Activated CD8-positive, alpha-beta memory T cell treated with anti-CD3 and anti-CD28 coated beads for 4 hours (primary cell): Measurements from ENCODE around the gene MYCBPAP.

Experiments used
- DNase-seq, 2 donors: peaks; one replicate each; pipeline ENCODE4 v3.0.0-alpha.2; 2020; ENCODE audit warnings: low read depth in 2 of 2

The MYCBPAP gene

GRCh38 chr17:50487213-50488096 is 20.8 kb upstream of the MYCBPAP start:
- no peak for DNase-seq

DNA sequence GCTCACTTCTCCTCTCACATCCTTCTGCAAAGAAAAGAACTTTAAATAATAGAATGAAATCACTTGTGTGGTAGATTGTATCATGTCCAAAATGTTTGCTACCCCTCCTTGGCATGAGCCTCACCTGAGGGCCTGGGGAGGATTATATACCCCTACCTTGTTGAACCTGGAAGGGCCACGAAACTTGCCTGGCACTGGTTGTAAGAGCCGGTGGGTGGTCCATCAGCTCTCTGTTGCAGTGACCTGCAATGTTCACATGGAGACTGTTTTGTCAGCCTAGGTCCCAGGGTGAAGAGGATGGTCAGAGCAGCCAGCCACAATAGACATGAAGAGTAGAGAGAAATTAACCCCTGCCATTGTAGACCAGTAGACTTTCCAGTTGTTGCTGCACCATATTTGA is 19.4 kb upstream of the MYCBPAP start:
- no peak for DNase-seq

DNA sequence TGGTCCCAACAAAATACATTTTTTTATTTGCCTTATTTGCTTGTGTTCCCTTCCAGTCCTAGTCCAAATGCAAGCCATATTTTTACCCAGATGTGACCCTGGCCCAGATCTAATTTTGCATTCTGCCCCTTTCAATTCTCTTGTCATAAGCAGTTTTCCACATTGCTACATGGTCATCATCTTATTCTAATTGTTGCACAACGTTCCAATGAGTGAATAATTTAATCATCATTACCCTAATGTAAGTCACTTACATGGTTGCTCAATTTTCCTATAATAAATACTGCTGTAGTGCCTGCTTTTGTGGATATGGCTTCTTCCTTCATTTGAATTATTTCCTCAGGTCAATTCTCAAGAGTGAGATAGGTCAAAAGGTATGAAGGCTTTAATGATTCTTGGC is 16.7 kb upstream of the MYCBPAP start:
- DNase-seq, result no peak

GRCh38 chr17:50492214-50492613 is 16.0 kb upstream of the MYCBPAP start:
- DNase-seq, result no peak

DNA sequence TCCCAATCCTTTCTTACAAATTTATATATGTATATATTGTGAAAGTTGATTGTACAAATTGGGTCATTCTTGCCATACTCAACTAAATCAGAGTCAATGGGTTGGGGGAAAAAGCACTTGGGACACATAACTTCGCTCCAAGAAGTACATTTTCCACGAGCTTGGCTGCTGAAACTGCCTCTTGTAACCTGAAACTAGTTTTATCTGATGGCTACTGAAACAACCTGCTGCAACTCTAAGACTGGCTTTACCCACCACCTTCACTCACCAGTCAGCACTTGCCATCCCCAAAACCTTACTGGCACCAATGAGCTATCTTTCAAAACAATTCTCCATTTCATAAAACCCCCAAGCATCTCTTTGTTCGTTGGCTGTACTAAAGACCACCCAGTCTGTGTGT is 14.5 kb upstream of the MYCBPAP start:
- no peak for DNase-seq

GRCh38 chr17:50495217-50495823 is 12.9 kb upstream of the MYCBPAP start:
- DNase-seq, result no peak

DNA sequence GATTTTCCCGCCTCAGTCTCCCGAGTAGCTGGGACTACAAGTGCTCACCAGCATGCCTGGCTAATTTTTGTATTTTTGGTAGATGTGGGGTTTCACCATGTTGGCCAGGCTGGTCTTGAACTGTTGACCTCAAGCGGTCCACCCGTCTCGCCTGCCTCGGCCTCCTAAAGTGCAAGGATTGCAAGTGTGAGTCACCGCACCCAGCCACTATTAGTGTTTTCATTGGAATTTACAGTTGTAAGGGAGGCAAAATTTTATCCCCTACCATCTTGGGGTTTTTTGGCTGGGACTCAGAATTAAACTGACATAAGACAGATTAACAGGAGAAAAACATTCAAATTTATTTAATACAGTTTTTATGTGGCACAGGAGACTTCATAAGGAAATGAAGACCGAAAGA is 12.3 kb upstream of the MYCBPAP start:
- no peak for DNase-seq

- no peak for DNase-seq
These were observed 10.0 kb upstream of the MYCBPAP start for GRCh38 chr17:50498021-50498874.

DNA sequence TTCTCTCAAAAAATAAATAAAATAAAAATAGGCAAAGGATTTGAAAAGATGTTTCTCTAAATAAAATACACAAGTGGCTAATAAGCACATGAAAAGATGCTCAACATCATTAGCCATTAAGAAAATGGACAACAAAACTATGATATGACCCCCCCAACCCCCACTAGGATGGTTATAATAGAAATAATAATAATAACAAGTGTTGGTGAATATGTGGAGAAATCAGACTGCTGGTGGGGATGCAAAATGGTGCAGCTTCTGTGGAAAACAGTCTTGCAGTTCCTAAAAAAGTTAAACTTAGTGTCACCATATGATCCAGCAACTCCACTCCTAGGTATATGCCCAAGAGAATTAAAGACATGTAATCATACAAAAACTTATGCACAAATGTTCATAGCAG is 9.0 kb upstream of the MYCBPAP start:
- DNase-seq, result no peak

GRCh38 chr17:50499721-50500120 is 8.5 kb upstream of the MYCBPAP start:
- DNase-seq, result no peak

GRCh38 chr17:50501054-50501453 is 7.2 kb upstream of the MYCBPAP start:
- no peak for DNase-seq

GRCh38 chr17:50502301-50502990 is 5.8 kb upstream of the MYCBPAP start:
- DNase-seq, result no peak

- DNase-seq, result no peak
These were observed 2.6 kb upstream of the MYCBPAP start for GRCh38 chr17:50505591-50506130.

GRCh38 chr17:50506298-50506697 is 1.9 kb upstream of the MYCBPAP start:
- DNase-seq, result no peak

GRCh38 chr17:50508573-50509460 is 578 bp downstream of the MYCBPAP start:
- no peak for DNase-seq

GRCh38 chr17:50511058-50511457 is 2.8 kb downstream of the MYCBPAP start:
- no peak for DNase-seq

GRCh38 chr17:50513495-50513894 is 5.3 kb downstream of the MYCBPAP start:
- no peak for DNase-seq

DNA sequence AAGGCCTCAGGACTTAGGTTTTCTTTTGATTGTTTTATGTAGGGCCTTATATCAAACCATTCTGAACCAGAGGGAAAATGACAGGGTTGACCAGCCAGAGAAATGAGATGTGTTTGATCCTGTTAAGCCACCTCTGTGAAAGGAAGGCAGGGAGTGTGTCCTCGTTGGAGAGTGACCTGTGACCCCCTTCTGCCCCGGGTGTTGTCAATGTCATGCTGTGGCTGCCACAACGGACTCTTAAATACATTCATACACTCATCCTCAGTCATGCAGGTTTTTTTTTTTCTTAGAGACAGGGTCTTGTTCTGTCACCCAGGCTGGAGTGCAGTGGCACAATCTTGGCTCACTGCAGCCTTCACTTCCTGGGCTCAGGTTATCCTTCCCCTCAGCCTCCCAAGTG is 6.1 kb downstream of the MYCBPAP start:
- no peak for DNase-seq

DNA sequence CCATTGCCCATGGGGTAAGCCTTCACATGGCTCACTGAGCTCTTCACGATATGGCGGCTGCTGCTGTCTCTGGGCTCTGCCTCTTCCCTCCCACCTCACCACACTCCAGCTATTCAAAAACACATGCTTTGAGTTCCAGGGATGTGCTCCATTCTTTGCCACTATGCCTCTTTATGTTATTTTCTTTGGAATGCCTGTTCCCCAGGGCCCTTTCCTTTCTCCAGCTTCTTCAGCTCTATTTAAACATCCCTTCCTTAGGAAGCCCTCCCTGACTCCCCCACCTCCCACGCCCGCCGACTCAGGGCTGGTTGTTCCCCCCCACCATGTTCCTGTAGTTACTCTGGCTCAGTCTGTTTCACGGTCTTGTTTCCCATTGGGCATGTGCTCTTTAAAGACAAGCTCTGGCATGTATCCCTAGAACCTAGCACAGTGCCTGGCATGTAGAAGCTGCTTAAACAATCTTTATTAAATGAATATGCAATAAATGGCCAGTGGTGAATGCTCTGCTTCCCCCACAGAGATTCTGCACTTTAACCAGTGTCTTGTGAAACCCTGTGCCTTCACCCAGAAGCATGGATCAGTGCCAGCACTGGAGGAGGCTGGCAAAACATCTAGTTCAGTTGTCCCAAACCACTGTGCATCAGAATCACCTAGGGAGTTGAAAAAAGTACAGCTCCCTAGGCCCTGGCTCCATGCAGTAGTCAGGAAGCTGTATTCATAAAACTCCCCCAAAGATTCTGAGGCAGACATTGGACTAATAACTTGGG is 6.9 kb downstream of the MYCBPAP start:
- no peak for DNase-seq

DNA sequence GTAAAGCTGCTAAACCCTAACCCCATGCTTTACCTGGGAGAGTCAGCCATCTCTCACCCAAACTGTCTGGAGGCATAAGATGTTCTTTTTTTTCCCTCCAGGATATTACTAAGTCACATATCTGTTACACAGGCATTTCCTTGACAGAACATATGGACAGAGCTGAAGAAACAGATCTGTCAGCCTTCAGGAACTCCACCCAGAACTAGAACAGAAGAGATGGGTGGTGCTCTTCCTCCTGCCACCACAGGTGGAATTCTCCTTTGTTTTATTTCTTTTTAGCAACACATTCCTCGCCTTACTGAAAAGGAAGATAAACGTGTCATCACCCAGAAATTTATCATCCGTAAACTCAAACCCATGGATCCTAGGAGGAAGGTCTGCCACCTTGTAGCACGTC is 8.8 kb downstream of the MYCBPAP start:
- no peak for DNase-seq
